Heart left ventricle (tissue), 13 donors: ENCODE data around the gene MRPL58.

Source experiments
- CTCF ChIP-seq, 12 donors: fragments of 200-600 bp; sonication (generic) in 4 of 12; IDR thresholded peaks; one replicate each; pipeline versions ENCODE4 v1.5.0 to v1.8.0; 2018 to 2022; ENCODE audit warnings: antibody characterized with exemption in 12 of 12, mild to moderate bottlenecking in 5 of 12
- POLR2A ChIP-seq, 2 donors: fragments of 450-650 bp; IDR thresholded peaks; one replicate each; pipeline ENCODE4 v1.6.1; 2017; ENCODE audit warnings: antibody characterized with exemption in 2 of 2, mild to moderate bottlenecking in 2 of 2, moderate library complexity in 2 of 2
- donor health status: ischemic (EF 13 %, LVEDD 7.1; RV severe dilation, severe dysfunction).
- donor health status: DM: no; HTN: yes; CAD: no.
- donor health status: DM: no; HTN: no; CAD: no.
- donor health status: ischemic (EF 25% LVEDD 6.9; RV normal size, moderate dysfunction).
- donor health status: ischemic (EF 25% LVEDD 5.7; RV mildly dilated, moderate dysfunction).
- donor health status: ischemic (EF 35%, LVEDD 5.7; RV mildly dilated, moderate dysfunction).
- donor health status: nonischemic (EF 11% LVEDD 7.7; RV severe dilation, severe dysfunction).
- donor health status: DM: yes; HTN: yes; CAD: no.
- donor health status: PGD.
- donor health status: ischemic (EF 29% LVEDD 5.4; RV normal size, mild dysfunction).
- donor health status: nonischemic (EF 23%, LVEDD 6.1; RV moderate dilation, normal function).

- TF ChIP-seq POLR2A (IDR thresholded peaks at IDR 0.05) (no peak), CTCF (IDR thresholded peaks at IDR 0.05) (no peak)
Measured at GRCh38 chr17:74968361-74968780, 44.1 kb upstream of the MRPL58 start.
